NCI-H1417 treated with DMSO at 0.1 percent for 48 hours (cell line): ENCODE data around the gene CHMP4A.
A peak's percentile ranks its signal among the peaks of the same experiment; 100 is the strongest.
"Not testable (repeated sequence)": the region's sequence is repeated elsewhere in the genome, so short reads cannot be mapped to it uniquely, and the experiment has no call there.

Source experiments
- DNase-seq: peaks from one replicate; lab custom pipeline; 2025; lab: John Stamatoyannopoulos, UW

The CHMP4A gene

DNA sequence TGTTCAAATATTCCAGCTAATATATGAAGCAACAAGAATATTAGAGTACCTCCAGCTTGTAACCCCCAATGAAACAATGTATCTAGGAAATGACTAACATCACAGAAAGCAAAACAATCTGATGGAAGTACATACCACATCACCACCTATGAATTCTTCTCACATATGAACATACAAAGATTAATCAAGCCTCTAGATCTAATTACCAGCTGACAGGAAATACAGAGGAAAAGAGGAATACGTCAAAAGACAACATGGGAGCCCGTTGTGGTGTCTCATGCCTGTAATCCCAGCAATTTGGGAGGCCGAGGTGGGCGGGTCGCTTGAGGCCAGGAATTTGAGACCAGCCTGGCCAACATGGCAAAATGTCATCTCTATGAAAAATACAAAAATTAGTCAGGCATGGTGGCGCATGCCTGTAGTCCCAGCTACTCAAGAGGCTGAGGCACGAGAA, 11.4 kb upstream of the CHMP4A start:
- DNase-seq = no peak

DNA sequence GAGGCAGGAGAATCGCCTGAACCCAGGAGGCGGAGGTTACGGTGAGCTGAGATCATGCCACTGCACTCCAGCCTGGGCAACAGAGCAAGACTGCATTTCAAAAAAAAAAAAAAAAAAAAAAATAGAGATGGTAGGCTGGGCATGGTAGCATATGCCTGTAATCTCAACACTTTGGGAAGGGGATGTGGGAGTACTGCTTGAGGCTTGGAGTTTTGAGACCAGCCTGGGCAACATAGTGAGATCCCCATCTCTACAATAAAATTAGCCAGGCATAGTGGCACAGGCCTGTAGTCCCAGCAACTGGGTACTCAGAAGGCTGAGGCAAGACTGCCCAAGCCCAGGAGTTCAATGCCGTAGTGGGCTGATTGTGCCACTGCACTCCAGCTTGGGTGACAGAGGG, 9.7 kb upstream of the CHMP4A start:
- DNase-seq = not testable (repeated sequence)

DNA sequence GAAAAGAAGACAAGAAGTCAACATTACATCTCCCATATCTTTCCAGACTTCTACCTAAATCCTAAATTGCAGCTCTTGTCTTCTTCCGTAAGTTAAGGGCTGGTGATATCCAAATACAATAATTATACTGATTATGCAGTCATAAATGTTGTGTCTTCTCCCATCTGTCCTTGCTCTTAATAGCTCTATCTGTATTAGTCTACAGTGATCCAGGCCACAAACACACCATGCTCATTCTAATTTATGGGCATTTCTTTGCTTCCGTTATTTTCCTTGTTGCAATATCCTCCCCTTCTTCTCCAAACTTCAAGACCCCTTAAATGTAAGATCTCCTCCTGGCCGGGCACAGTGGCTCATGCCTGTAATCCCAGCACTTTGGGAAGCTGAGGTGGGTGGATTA, 6.2 kb upstream of the CHMP4A start:
- no peak for DNase-seq

DNA sequence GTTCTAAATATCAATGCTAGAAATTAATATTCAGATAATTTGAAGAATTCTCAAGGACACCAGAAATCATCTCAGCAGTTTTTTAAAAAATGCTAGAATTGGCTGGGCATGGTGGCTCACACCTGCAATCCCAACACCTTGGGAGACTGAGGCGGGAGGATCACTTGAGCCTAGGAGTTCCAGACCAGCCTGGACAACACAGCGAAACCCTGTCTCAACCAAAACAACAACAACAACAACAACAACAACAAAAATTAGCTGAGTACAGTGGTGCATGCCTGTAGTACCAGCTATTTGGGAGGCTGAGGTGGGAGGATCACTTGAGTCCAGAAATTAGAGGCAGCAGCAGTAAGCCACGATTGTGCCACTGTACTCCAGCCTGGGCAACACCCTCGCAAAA, 5.8 kb upstream of the CHMP4A start:
- DNase-seq = no peak

DNA sequence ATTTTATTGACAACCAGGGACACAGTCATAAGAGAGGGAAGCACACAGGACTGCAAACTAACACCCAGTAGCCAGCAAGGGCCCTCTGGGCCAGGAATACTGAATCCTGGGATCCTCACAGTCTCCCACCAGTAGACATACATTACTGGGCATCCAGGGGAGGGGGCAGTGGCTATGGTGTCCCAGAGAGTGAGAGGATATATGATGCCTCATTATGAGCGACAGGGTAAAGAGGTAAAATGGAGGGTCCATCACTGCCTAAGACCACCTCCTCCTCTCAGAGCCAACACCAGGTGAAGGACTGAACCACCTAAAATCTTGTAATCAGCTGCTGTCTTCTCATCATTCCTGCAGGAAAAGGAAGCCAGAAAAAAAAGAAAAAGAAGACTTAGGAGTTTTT, 3.6 kb upstream of the CHMP4A start:
- DNase-seq = not testable (repeated sequence)

DNA sequence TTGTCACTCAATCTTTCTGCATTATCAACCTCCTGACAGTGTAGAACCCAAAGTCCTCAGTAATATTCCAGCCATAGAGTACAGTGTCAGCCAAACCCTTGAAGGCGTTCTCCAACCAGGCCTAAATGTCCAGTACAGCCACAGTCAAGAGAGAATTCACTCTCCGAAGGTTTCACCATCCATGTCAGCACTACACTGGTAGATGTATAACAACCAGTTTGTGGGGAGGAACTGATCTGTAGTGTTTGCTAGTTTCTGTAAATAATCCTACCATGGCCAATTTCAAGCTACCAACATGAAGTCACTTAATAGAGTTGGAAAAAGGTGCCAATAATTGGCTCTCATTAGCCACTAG, 3.0 kb upstream of the CHMP4A start:
- DNase-seq = no peak

DNA sequence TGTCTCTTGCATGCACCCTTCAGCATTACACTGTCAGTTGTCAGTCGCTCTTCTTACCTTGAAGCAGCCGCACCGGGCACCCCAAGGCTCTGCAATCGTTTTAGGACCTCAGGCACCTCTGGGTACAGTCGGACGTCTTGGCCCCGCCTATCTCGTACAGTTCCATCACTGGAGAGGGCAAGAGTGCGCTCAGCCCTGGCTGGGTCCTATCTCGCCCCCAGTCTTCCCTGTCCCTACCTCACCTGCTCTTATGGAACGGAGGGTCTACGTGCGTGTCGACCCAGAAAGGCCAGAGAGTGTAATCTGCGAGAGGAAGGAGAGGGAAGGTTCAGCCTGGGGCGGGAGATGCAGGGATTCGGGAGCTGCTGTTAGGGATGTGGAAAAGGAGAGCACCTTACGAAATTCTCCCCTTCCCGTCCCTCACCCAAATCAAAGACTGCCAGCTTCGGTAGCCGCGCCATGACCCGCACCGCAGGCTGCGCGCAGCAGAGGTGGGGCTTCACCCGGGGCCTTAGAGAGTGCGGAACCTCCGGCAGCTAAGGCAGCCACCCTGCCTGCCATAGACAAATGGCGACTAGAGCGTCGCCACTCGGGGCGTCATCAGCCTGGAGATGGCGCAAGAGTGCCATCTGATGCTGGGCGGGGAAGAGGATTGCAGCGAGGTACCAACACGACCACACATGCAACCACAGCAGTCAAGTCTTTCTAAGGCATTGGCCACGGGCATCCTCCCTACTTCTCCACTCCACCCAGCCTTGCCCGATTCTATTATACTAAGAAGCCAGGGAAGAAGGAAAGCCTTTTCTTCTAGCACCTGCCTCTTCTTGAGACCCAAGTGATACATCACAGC, 2.4 kb upstream of the CHMP4A start, which contains the start of gene MDP1:
MDP1 (minus strand) TSS at position 572 of the 850 bp plus-strand sequence; CDS start at position 461, 111 bp downstream.
- peak; percentile 24 for DNase-seq

DNA sequence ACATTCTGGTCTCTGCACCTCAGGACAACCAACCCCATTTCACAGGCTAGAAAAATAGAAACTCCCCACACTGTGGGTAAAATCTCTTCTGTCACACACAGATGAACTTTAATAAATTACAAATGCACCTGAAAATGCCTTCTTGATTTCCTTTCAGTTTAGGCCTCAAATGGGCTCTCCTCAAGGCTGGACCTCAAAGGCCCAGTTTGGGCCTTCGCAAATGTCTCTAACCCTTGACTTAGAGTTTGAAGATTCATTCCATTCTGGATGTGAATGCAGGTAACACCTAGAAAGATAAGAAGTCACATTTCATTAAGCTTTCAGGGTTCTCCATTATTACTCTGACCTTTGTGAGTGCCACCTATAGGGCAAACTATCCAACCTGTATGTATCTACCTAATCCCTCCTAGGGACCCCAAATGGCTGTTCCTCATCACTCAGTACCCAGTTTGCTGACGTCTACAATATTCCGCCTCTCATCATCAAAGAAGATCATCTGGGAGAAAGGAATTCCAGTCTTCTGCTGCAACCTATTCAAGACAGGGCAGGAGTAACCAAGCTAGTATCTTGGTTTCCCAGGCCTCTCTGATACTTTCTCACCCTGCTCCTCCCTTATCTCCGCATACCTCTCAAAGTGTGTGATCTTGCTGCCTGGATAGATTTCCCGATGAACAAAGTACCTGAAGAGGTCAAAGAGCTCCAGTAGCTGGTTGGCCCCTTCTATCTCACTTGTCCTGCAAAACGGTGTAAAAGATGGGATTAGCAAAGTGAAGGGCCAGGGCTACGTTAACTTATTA, 776 bp upstream of the CHMP4A start:
- no peak for DNase-seq

DNA sequence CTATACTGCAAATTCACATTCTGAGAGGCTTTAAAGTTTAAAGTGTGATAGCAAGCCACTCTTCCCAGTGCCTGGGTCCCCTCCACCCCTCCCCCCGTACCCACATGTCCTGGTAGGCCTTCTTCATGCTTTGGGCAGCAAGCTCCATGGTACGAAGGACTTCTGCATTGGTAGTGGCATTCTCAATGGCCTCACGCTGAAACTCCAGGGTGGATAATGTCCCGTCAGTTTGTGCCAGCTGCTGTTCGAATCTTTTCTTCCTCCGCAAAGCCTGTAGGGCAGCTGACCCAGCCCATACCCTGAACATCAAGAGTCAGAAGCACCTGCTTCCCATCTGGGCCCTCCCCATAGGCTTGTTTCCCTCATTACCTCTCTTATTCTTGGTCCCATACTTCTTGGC, 2.0 kb downstream of the CHMP4A start:
- DNase-seq = no peak

DNA sequence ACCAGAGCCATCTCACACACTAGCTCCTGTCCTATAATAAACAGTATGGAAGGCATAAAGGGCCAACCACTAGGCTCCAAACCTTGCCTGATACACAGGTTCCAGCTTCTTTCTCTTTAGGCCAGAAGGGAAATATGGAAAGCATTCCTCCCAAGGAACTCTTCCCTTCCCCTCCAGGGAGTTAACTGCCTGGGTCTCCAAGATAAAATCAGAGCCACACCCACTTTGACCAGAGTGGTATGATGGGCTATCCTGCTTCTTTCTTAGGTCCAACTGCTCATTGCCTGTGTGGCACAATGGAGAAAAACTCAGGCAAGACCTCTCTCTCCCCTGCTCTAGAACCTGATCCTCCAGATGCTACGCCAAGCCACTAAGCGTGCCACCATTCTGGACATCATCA, 5.7 kb downstream of the CHMP4A start:
- no peak for DNase-seq

DNA sequence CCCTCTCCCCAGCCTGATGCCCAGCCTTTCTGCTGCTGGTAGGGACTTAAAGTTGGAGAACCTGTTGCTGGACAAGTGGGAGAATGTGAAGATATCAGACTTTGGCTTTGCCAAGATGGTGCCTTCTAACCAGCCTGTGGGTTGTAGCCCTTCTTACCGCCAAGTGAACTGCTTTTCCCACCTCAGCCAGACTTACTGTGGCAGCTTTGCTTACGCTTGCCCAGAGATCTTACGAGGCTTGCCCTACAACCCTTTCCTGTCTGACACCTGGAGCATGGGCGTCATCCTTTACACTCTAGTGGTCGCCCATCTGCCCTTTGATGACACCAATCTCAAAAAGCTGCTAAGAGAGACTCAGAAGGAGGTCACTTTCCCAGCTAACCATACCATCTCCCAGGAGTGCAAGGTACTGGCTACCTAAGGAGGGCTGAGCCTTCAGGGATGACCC, 6.2 kb downstream of the CHMP4A start:
- DNase-seq = no peak

DNA sequence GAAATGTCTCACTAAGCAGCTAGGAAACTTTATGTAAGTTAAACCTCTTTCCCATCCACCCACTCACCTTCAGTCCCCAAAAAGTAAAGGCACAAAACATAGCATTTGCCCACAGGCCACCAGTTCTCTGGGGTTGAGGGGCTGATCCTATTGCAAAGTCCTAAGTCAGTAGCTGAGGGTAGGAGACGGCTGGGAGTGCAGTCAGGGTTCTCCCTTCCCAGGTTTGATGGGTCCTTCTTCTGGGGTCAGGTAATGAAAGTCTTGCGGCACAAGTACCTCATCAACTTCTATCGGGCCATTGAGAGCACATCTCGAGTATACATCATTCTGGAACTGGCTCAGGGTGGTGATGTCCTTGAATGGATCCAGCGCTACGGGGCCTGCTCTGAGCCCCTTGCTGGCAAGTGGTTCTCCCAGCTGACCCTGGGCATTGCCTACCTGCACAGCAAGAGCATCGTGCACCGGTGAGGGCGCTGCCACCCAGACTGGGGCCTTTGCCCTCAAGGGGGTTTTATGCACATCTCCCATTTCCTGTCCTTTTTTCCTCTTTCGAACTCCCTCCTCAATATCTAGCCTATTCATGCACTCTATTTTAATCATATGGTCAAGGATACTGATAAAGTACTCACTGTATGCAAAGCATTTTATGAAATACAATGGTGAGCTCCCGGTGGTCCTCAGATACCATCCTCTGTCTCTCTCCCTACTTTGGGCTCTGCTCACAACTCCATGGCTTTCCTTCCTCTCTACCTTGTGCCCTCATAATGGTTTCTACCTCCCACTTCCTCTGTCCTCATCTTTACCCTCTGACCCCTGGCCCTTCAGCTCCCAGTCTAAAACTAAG, 6.8 kb downstream of the CHMP4A start:
- no peak for DNase-seq

DNA sequence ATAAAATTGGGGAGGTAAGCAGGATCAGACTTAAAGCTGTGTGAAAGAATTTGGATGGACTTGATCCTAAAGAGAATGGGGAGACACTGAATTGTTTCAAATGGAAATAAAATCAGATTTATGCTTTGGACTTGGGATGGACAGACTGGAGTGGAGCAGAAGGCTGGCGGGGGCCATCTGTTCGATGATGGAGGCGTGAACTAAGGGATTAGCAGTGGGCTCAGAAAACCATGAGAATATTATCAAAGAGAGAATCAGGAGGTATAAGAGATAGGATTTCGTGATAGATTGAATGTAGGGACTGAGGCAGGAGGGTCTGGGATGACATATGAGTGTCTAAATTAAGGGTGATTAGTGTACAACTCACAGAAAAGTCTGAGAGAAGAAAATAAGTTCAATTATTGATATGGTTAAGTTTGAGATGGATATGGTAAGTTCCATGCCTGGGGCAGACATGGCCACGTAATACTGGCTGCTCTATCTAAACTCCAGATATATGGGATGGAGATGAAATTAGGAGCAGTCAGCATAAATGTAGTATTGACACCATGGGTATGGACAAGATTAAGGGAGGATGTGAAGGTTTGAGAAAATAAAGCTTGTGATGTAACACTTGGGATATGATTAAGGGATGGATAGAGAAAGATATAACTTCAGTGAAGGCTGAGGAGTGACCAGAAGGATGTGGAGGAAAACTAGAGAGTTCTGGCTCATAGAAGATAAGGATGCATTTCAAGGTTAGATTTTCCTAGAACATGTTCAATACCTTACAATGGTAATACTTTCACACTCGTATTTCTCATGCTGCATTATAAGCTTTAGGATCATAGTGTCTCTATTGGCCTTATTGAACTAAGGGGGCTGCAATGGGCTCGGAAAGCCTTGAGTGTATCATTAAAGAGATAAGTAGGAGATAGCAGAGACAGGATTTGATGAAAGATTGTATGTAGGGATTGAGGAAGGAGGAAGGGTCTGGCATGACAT, 8.8 kb downstream of the CHMP4A start:
- DNase-seq = no peak

DNA sequence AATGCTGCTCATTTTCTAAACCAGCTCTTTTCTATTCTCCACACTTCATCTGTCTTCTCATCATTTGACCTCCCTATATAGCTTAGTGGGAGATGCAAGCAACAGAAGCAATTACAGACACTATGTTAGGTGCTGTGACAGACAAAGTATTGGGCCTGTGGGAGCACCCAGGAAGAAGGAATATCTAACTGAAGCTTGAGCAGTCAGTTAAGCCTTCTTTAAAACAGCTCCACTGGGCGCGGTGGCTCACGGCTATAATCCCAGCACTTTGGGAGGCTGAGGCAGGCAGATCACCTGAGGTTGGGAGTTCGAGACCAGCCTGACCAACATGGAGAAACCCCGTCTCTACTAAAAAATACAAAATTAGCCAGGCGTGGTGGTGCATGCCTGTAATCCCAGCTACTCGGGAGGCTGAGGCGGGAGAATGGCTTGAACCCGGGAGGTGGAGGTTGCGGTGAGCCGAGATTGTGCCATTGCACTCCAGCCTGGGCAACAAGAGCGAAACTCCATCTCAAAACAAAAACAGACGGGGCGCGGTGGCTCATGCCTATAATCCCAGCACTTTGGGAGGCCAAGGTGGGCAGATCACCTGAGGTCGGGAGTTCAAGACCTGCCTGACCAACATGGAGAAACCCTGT, 9.9 kb downstream of the CHMP4A start:
- not testable (repeated sequence) for DNase-seq

DNA sequence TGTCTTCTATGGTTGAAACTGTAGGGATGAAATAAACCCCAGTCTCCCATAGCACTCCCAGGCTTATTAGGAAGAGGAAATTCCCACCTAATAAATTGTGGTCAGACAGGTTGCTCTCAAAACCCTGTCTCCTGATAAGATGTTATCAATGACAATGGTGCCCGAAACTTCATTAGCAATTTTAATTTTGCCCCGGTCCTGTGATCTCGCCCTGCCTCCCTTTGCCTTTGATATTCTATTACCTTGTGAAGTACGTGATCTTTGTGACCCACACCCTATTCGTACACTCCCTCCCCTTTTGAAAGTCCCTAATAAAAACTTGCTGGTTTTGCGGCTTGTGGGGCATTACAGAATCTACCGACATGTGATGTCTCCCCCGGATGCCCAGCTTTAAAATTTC, 10.8 kb downstream of the CHMP4A start:
- not testable (repeated sequence) for DNase-seq

DNA sequence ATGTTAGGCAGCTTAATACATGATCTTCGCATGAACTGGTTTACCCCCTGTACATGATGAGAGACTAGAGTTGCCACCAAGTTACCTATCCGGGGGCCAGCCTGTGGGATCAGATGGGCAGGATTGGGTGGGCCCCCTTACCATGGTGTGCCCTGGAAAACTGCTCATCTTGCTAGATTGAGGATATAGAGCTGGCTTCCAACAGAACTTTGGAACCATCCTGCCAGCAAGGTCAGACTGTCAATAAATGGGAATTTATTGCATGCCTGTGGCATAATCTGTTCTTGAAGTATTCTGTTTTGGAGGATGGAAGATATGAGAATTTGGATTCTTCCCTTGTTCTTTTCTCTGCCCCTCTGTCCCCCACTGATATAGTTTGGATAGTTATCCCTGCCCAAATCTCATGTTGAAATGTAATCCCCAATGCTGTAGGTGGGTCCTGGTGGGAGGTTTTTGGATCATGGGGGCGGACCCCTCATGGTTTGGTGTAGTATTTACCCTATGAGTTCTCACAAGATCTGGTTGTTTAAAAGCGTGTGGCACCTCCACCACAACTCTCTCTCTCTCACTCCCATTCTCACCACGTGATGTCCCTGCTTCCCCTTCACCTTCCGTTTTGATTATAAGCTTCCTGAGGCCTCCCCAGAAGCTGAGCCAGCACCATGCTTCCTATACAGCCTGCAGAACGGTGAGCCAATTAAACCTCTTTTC, 14.3 kb downstream of the CHMP4A start:
- no peak for DNase-seq

DNA sequence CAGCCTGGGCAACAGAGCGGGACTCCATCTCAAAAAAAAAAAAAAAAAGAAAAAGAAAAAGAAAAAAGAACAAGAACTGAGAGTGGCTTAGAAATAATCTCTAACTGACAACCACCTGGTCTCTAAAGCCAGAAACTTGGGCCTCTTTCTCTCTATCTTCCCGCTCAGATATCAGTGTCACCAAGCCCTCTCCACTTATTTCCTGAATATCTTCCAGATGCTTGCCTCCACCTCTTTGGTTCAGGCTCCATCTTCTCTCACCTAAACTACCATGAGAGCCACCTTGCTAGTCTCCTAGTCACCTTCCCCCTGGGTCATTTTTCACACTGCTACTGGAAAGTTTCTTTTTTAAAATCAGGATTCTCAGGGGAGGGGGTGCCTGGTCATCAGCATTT, 16.2 kb downstream of the CHMP4A start:
- no peak for DNase-seq

DNA sequence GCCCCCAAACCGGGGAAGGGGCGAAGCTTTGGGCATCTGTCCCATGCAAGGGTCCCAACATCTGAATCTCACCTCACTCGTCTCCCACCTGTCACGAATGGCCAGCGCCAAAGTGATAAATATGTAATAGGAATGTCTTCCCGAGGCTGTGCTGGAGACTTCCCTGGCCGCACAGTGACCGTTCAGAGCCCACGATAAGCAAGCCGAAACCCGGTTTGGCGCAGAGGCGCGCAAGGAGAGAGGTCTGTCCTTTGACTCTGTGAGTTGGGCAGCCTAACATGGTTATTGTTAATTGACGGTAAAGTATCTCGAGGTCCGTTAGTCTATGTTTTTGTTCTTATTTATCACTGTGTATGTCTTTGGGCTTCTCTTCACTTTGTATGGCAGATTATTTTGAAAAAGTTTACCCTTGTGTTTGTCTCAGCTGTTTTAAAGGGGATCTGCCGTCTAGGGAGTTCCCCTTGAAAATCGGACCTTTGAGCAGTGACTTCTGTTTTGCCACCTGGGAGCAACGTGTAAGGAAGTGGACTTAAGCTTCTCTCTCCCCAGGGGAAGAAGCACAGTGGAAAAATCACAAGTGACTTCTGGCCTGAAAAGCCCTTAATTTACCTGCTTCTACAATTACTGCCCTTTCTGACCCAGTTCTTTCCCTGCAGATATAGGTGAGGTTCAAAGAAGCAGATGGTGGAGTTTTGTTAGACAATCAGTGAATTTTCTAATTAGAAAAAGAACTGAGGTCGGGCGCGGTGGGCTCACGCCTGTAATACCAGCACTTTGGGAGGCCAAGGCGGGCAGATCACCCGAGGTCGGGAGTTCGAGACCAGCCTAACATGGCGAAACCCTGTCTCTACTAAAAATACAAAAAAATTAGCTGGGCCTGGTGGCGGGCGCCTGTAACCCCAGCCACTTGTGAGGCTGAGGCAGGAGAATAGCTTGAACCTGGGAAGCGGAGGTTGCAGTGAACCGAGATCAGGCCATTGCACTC, 16.9 kb downstream of the CHMP4A start:
- DNase-seq = no peak
